Upper lobe of left lung (tissue), 4 donors: Measurements from ENCODE around the gene SRGAP3.

Source experiments
- EP300 ChIP-seq, 4 donors: sonication (generic); formaldehyde crosslinking; IDR thresholded peaks; one replicate each; pipeline ENCODE4 v1.5.1; 2017; ENCODE audit warnings: antibody characterized with exemption in 4 of 4, control low read depth in 2 of 4
- TF ChIP-seq, protein P1 (sequence below), 6 experiments: fragments of 450-650 bp in 4 of 6; fragments of 200-600 bp in 2 of 6; sonication (generic) in 2 of 6; IDR thresholded peaks; one replicate each; pipeline ENCODE4 v1.5.1; 2016 to 2019; ENCODE audit warnings: antibody characterized with exemption in 6 of 6

GRCh38 chr3:9141928-9142289, 107.5 kb downstream of the SRGAP3 start:
- no peak for TF ChIP-seq EP300 (IDR thresholded peaks at IDR 0.05)
- TF ChIP-seq, protein P1, sequence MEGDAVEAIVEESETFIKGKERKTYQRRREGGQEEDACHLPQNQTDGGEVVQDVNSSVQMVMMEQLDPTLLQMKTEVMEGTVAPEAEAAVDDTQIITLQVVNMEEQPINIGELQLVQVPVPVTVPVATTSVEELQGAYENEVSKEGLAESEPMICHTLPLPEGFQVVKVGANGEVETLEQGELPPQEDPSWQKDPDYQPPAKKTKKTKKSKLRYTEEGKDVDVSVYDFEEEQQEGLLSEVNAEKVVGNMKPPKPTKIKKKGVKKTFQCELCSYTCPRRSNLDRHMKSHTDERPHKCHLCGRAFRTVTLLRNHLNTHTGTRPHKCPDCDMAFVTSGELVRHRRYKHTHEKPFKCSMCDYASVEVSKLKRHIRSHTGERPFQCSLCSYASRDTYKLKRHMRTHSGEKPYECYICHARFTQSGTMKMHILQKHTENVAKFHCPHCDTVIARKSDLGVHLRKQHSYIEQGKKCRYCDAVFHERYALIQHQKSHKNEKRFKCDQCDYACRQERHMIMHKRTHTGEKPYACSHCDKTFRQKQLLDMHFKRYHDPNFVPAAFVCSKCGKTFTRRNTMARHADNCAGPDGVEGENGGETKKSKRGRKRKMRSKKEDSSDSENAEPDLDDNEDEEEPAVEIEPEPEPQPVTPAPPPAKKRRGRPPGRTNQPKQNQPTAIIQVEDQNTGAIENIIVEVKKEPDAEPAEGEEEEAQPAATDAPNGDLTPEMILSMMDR (IDR thresholded peaks at IDR 0.05), result no peak
